ENCODE measurements around the gene NTM. TPM values are rescaled to one million over a fixed set of nuclear protein-coding genes. Genes with fewer than 3 reads are reported as not detected.

Gene NTM
- total RNA-seq, 4 donors from 2014 or later: 0.78 to 1.1 (median 0.88) TPM; not detected in 1

DNA sequence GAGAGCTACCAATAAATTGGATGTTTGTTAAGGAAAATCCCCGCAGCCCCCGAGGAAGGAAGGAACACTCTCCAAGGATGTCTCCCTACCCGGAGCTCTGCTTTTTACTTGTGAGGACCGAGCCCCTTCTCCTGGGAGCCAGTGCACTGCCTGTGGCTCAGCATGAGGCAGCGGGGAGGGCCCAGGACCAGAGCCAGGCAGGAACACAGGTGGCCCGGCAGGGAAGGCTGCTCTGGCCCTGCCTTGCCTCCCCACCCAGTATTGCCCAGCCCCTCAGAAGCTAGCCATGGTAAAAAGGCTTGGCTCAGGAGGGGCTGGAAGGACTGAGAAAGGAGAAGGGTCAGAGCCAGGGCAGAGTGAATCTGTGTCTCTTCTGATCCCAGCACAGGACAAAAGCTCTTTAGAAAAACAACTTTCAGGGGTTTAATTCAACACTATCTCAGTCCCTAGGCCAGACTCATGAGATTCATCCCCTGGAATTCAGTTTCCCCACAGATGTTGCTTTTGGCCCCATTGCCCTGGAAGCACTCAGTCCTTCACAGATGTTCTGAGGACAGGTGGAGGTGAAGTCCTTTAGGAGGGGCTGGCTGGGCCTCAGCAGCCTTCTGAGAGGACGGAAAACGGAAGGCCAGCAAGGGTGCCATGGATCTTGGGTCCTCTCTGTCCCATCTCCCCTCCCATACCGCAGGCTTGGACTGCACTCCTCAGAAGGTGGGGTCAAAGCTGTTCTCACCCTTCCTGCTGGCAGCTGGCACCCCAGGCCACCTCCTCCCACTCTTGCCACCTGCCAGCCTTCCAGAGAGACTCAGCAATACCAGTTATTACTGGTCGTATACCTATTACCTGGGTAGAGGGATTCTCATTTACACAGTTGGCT lies 318.9 kb downstream of the NTM start:
- H3K4me3 ChIP-seq (replicated peaks in 1 of 3): no peak overlapping the region
- TF ChIP-seq, protein P1, sequence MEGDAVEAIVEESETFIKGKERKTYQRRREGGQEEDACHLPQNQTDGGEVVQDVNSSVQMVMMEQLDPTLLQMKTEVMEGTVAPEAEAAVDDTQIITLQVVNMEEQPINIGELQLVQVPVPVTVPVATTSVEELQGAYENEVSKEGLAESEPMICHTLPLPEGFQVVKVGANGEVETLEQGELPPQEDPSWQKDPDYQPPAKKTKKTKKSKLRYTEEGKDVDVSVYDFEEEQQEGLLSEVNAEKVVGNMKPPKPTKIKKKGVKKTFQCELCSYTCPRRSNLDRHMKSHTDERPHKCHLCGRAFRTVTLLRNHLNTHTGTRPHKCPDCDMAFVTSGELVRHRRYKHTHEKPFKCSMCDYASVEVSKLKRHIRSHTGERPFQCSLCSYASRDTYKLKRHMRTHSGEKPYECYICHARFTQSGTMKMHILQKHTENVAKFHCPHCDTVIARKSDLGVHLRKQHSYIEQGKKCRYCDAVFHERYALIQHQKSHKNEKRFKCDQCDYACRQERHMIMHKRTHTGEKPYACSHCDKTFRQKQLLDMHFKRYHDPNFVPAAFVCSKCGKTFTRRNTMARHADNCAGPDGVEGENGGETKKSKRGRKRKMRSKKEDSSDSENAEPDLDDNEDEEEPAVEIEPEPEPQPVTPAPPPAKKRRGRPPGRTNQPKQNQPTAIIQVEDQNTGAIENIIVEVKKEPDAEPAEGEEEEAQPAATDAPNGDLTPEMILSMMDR (IDR thresholded peaks at IDR 0.05): no peak
- no peak for TF ChIP-seq POLR2A (IDR thresholded peaks at IDR 0.05)
- no peaks in the 10 kb centered on the region for H3K36me3 ChIP-seq
- no peak for DNase-seq
- no peak overlapping the region for H3K27ac ChIP-seq
- no peaks in the 10 kb centered on the region for H3K9me3 ChIP-seq
- H3K4me1 ChIP-seq: no peaks in the 10 kb centered on the region
- no peaks in the 10 kb centered on the region for H3K27me3 ChIP-seq
- 89 to 93% methylated on average over 10 of the region's 10 CpGs for WGBS, 2 donors
- intact Hi-C loops (cut with DNase I): no loop called here

GRCh38 chr11:131690362-131690761 lies 319.9 kb downstream of the NTM start:
- Histone ChIP-seq H3K9me3 (no peaks in the 10 kb centered on the region), H3K27ac (no peak overlapping the region), H3K36me3 (no peaks in the 10 kb centered on the region), H3K4me3 (replicated peaks in 1 of 3) (no peak overlapping the region), H3K4me1 (peaks cover 0 to 3% of the 10 kb centered on the region in 2 donors), H3K27me3 (no peaks in the 10 kb centered on the region)
- TF ChIP-seq, protein P1 (IDR thresholded peaks at IDR 0.05): no peak
- no peak for TF ChIP-seq POLR2A (IDR thresholded peaks at IDR 0.05)
- 95 to 97% methylated on average over 15 to 23 of the region's 23 CpGs for WGBS, 2 donors
- DNase-seq: no peak
- intact Hi-C loops (cut with DNase I): no loop called here

GRCh38 chr11:131690776-131691175 lies 320.4 kb downstream of the NTM start:
- TF ChIP-seq, protein P1 (IDR thresholded peaks at IDR 0.05): no peak
- Histone ChIP-seq H3K27ac (no peak overlapping the region), H3K4me3 (replicated peaks in 1 of 3) (no peak overlapping the region), H3K36me3 (no peaks in the 10 kb centered on the region), H3K9me3 (no peaks in the 10 kb centered on the region), H3K27me3 (no peaks in the 10 kb centered on the region), H3K4me1 (peaks cover 0 to 3% of the 10 kb centered on the region in 2 donors)
- no peak for DNase-seq
- WGBS, 2 donors: 88 to 90% methylated on average over 15 to 16 of the region's 18 CpGs
- intact Hi-C loops (cut with DNase I): no loop called here

DNA sequence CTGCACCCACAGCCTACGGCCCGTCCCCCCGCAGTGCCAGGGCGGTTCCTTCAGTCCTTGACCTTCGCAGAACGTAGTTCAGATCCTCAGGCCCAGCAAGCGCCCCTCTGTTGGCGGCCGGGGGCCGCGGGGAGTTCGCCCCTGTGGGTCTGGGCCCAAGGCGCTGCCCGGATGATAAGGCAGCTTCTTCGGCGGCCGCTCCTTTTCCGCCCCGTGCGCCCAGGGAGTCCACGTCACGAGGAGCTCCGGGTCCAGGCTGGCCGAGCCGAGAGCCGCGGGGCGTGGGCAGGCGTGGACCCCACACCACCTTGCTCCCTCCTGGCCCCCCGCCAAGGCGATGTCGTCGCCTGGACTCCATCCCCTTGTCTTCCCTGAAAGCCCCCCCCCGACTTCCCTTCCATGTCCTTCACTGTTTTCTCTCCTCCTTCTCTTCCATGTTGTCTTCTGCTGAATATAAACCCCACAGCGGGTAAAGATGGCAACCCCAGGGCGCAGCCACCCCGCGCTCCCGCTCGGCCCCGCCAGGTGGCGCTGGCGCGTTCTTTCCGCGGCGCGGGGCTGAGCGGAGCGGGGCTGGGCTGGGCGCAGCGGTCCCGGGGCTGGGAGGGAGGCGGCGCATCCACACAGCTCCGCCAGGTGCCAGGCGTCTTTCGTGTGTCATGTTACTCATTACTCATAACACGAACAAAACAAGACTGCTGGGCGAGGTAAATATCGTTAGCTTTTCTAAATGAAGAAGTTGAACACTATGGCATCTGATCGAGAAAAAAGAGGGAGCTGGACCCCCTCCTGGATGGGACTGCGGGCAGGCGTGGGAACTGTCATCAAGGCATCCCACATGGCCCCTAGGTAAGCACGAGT lies 321.0 kb downstream of the NTM start:
- Histone ChIP-seq H3K27ac (no peak overlapping the region), H3K4me1 (peaks cover 0 to 3% of the 10 kb centered on the region in 2 donors), H3K36me3 (no peaks in the 10 kb centered on the region), H3K4me3 (replicated peaks in 1 of 3) (no peak overlapping the region), H3K27me3 (no peaks in the 10 kb centered on the region), H3K9me3 (no peaks in the 10 kb centered on the region)
- 49% methylated on average over 56 to 57 of the region's 65 CpGs for WGBS, 2 donors
- intact Hi-C loops (cut with DNase I): no loop called here
- peak; percentile 17 for DNase-seq
- no peak for TF ChIP-seq POLR2A (IDR thresholded peaks at IDR 0.05)
- TF ChIP-seq, protein P1 (IDR thresholded peaks at IDR 0.05): peak in 3 of 6 experiments; percentile 29 to 69 (median 54)
